ENCODE measurements around the gene PRDM16. TPM values are rescaled to one million over a fixed set of nuclear protein-coding genes. Genes with fewer than 3 reads are reported as not detected.

Gene PRDM16
- total and polyA plus RNA-seq, 2 experiments from 2014 or later, result 0.14 to 0.16 TPM

- Histone ChIP-seq H3F3A (replicated peaks; ENCODE audit: low read depth) (no peaks in the 10 kb centered on the region), H3K27me3 (ENCODE audit: insufficient read depth) (no peaks in the 10 kb centered on the region), H3K4me2 (no peak overlapping the region), H3K36me3 (ENCODE audit: insufficient read depth) (no peaks in the 10 kb centered on the region), H3K9me2 (ENCODE audit: insufficient read depth) (no peaks in the 10 kb centered on the region), H2AFZ (no peak overlapping the region), H3K79me2 (replicated peaks; ENCODE audit: insufficient read depth) (no peaks in the 10 kb centered on the region), H4K20me1 (replicated peaks; ENCODE audit: insufficient read depth) (no peaks in the 10 kb centered on the region), H3K4me1 (ENCODE audit: insufficient read depth) (no peaks in the 10 kb centered on the region), H3K4me3 (no peak overlapping the region), H3K27ac (ENCODE audit: low read depth) (no peak overlapping the region)
- no peak for DNase-seq (ENCODE audit: low spot score)
- Mint-ChIP-seq H3K4me1 (no peaks in the 10 kb centered on the region; the same call in 2 of the 3 replicates), H3K27me3 (ENCODE audit: insufficient read depth, low read depth, poor library complexity) (peaks cover 5% of the 10 kb centered on the region), H3K9me3 (no peaks in the 10 kb centered on the region), H3K36me3 (ENCODE audit: low read depth) (no peaks in the 10 kb centered on the region), H3K4me3 (no peak overlapping the region), H3K27ac (no peak overlapping the region)
- no peak for ATAC-seq
- TF ChIP-seq, protein P1, sequence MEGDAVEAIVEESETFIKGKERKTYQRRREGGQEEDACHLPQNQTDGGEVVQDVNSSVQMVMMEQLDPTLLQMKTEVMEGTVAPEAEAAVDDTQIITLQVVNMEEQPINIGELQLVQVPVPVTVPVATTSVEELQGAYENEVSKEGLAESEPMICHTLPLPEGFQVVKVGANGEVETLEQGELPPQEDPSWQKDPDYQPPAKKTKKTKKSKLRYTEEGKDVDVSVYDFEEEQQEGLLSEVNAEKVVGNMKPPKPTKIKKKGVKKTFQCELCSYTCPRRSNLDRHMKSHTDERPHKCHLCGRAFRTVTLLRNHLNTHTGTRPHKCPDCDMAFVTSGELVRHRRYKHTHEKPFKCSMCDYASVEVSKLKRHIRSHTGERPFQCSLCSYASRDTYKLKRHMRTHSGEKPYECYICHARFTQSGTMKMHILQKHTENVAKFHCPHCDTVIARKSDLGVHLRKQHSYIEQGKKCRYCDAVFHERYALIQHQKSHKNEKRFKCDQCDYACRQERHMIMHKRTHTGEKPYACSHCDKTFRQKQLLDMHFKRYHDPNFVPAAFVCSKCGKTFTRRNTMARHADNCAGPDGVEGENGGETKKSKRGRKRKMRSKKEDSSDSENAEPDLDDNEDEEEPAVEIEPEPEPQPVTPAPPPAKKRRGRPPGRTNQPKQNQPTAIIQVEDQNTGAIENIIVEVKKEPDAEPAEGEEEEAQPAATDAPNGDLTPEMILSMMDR (conservative IDR thresholded peaks at IDR 0.05; ENCODE audit: low read depth in 2 of 2), result no peak
- TF ChIP-seq EZH2phosphoT487 (IDR thresholded peaks at IDR 0.05; ENCODE audit: unreplicated experiment), result no peak
- TF ChIP-seq ZNF114 (CRISPR knock-in tag; IDR thresholded peaks at IDR 0.05), result no peak
- TF ChIP-seq POLR2AphosphoS5 (IDR thresholded peaks at IDR 0.05; ENCODE audit: low read depth), result no peak
- TF ChIP-seq JUNB (IDR thresholded peaks at IDR 0.05; ENCODE audit: unreplicated experiment), result no peak
- no peak for TF ChIP-seq NANOG (IDR thresholded peaks at IDR 0.05; ENCODE audit: borderline replicate concordance)
- no peak for TF ChIP-seq STAT1 (IDR thresholded peaks at IDR 0.05; ENCODE audit: unreplicated experiment)
- no peak for TF ChIP-seq ZNF462 (CRISPR knock-in tag; IDR thresholded peaks at IDR 0.05)
- no peak for TF ChIP-seq ZNF331 (CRISPR knock-in tag; IDR thresholded peaks at IDR 0.05; ENCODE audit: low read depth)
- TF ChIP-seq REST (IDR thresholded peaks at IDR 0.05; ENCODE audit: unreplicated experiment), result no peak
- no peak for TF ChIP-seq CREB1 (CRISPR knock-in tag; IDR thresholded peaks at IDR 0.05; ENCODE audit: low read depth)
- TF ChIP-seq, protein P2, sequence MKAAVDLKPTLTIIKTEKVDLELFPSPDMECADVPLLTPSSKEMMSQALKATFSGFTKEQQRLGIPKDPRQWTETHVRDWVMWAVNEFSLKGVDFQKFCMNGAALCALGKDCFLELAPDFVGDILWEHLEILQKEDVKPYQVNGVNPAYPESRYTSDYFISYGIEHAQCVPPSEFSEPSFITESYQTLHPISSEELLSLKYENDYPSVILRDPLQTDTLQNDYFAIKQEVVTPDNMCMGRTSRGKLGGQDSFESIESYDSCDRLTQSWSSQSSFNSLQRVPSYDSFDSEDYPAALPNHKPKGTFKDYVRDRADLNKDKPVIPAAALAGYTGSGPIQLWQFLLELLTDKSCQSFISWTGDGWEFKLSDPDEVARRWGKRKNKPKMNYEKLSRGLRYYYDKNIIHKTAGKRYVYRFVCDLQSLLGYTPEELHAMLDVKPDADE (IDR thresholded peaks at IDR 0.05), result no peak
- no peak for TF ChIP-seq EZH2 (IDR thresholded peaks at IDR 0.05; ENCODE audit: low read depth, unreplicated experiment)
These were observed 308.2 kb downstream of the PRDM16 start for GRCh38 chr1:3377166-3377565.

All from GM23338 (cell line).